Measurements from ENCODE around the gene FGR.

Gene FGR

GRCh38 chr1:27567971-27568299 lies 67.0 kb downstream of the FGR start:
- peak; percentile 7 for ATAC-seq
- Mint-ChIP-seq H3K9me3 (no peaks in the 10 kb centered on the region), H3K4me1 (peaks cover 54% of the 10 kb centered on the region)

DNA sequence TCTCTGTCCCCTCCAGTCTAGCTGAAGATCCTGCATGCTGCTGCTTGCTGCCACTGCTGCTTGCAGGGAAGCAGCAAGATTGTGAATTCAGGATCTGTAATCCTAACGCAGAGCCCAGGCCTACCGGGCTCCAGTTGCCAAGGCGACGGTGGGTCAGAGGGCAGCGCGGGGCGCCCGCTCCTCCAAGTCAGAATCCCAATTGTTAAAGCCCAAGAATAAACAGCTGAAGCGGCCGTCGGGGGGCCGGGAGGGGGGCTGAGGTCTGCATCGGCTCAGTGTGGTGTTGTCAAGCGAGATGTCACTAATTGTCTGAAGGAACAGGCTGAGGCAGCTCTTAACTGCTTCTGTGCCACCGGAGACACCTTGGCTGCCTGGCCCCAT lies 67.8 kb downstream of the FGR start:
- no peak for ATAC-seq
- no peaks in the 10 kb centered on the region for H3K27me3 Mint-ChIP-seq
- no peak for DNase-seq
- no peaks in the 10 kb centered on the region for H3K9me3 Mint-ChIP-seq
- H3K4me1 Mint-ChIP-seq: peaks cover 53% of the 10 kb centered on the region
- H3K27ac Mint-ChIP-seq: no peak overlapping the region
- H3K4me3 Mint-ChIP-seq: no peak overlapping the region

More at GRCh38 chr1:27567971-27568299, 67.0 kb downstream of the FGR start:
- DNase-seq: no peak
- H3K27ac Mint-ChIP-seq: no peak overlapping the region
- H3K27me3 Mint-ChIP-seq: no peaks in the 10 kb centered on the region
- peak overlapping the region; percentile 47 to 67 for H3K4me3 Mint-ChIP-seq

DNA sequence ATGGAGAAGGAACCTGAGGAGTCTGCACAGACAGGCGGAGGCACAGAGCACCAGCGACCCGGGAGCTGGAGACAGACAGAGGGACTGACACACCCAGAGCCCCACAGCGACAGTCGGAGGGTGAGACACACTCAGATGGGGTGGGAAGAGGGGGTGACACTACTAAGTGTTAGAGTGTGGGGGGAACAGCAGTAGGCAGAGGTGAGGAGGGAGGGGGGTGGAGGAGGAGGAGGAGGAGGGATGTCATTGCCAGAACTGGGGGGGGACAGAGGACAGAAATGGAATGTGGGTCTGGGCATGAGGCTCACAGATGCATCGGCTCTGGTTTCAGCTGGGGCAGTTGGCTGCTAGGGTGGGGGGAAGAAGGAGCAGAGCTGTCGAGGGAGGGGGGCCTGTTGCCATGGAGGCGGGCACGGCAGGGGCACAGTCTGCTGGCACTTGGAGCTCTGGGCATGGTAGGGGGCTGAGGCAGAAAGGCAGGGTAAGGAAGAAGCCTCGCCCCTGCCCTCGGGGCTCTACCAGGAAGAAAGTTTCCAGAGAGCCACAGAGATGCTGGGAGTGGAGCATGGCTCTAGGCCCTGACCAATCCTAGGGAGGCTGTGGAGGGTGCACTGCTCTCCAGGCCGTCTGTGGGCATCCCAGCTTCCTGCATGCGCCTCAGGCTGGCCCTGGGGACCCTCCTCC lies 68.4 kb downstream of the FGR start:
- no peak overlapping the region for H3K4me3 Mint-ChIP-seq
- no peak for ATAC-seq
- no peak for DNase-seq
- H3K27me3 Mint-ChIP-seq: no peaks in the 10 kb centered on the region
- H3K9me3 Mint-ChIP-seq: no peaks in the 10 kb centered on the region
- H3K27ac Mint-ChIP-seq: no peak overlapping the region
- peaks cover 50% of the 10 kb centered on the region for H3K4me1 Mint-ChIP-seq

DNA sequence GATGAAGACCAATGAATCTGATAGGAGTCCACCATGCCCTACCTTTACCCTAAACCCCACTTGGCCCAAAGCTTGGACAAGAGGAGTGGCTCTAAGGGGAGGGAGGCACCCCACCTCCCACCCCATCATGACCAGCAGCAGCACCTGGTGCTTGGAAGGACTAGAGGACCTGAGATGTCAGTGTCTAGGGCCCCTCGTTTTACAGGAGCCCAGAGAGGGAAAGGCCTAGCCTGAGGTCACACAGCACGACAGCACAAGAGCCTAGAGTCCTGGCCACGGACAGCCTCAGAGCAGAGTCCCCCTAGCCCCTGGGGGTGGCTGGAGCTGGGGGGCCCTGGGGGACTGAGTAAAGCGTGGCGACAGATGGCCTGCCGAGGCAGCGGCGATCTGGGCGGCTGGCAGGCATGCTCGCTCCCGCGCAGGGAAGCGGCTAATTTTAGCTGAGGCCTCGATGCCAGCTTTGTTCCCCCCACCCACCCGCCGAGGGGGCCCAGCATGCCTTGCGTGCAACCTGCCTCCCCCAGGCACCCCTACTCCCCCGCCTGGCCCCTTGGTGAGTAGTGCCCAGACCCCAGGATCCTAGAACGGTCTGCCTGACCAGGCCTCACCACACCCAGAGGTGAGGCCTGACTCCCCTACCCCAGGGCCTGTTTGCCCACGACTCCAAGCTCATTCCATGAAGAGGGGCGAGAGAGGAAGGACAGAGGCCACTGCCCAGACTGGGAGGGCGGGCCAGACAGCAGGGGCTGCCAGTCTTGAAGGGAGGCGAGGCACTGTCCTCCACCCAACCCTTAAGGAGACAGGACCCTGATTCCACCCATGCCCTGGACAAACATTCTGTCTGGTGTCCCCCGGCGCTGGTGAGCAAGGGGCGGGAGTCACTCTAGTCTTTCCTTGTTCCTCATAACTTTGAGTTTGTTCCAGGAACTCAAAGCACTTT lies 70.0 kb downstream of the FGR start:
- ATAC-seq (no peak), DNase-seq (no peak)
- Mint-ChIP-seq H3K9me3 (no peaks in the 10 kb centered on the region), H3K27me3 (no peaks in the 10 kb centered on the region), H3K4me3 (no peak overlapping the region), H3K4me1 (peaks cover 43% of the 10 kb centered on the region), H3K27ac (no peak overlapping the region)

- no peaks in the 10 kb centered on the region for H3K9me3 Mint-ChIP-seq
- DNase-seq: no peak
- H3K27me3 Mint-ChIP-seq: no peaks in the 10 kb centered on the region
- H3K4me1 Mint-ChIP-seq: peaks cover 36% of the 10 kb centered on the region
- no peak overlapping the region for H3K4me3 Mint-ChIP-seq
- peak overlapping the region in 1 of 2 donors; percentile 28 for H3K27ac Mint-ChIP-seq
- ATAC-seq: no peak
Observed at GRCh38 chr1:27563591-27564471, 71.2 kb downstream of the FGR start.

DNA sequence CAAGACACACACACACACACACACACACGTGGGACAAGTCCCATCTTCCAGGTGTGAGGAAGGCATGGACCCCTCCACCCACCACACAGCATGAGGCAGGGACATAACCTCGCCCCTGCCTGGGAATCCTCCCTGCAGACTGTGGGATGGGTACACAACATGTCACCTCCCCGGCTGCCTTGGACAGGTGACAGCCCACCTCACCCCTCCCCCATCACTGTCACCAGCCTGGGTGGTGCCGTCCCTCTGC lies 71.7 kb downstream of the FGR start:
- Mint-ChIP-seq H3K4me3 (no peak overlapping the region), H3K27me3 (no peaks in the 10 kb centered on the region), H3K27ac (no peak overlapping the region), H3K4me1 (peaks cover 32% of the 10 kb centered on the region), H3K9me3 (no peaks in the 10 kb centered on the region)
- ATAC-seq (no peak), DNase-seq (no peak)

- Mint-ChIP-seq H3K4me3 (no peak overlapping the region), H3K4me1 (peaks cover 30% of the 10 kb centered on the region), H3K27ac (no peak overlapping the region), H3K27me3 (no peaks in the 10 kb centered on the region), H3K9me3 (no peaks in the 10 kb centered on the region)
- no peak for ATAC-seq
- DNase-seq: no peak
Observed at GRCh38 chr1:27562534-27563340, 72.2 kb downstream of the FGR start.
